GM12873 (cell line): Measurements from ENCODE around the gene KAZN.

ENCODE experiments used
- TF ChIP-seq, protein P1 (sequence below): IDR thresholded peaks from 2 replicates; pipeline ENCODE4 v1.5.1; 2012; ENCODE audit warnings: low read depth, mild to moderate bottlenecking, moderate library complexity, low read length, control low read depth; ENCODE audit not compliant: insufficient read depth; ENCODE audit errors: missing control alignments

KAZN gene

GRCh38 chr1:14976256-14976655, 377.8 kb downstream of the KAZN start:
- TF ChIP-seq, protein P1, sequence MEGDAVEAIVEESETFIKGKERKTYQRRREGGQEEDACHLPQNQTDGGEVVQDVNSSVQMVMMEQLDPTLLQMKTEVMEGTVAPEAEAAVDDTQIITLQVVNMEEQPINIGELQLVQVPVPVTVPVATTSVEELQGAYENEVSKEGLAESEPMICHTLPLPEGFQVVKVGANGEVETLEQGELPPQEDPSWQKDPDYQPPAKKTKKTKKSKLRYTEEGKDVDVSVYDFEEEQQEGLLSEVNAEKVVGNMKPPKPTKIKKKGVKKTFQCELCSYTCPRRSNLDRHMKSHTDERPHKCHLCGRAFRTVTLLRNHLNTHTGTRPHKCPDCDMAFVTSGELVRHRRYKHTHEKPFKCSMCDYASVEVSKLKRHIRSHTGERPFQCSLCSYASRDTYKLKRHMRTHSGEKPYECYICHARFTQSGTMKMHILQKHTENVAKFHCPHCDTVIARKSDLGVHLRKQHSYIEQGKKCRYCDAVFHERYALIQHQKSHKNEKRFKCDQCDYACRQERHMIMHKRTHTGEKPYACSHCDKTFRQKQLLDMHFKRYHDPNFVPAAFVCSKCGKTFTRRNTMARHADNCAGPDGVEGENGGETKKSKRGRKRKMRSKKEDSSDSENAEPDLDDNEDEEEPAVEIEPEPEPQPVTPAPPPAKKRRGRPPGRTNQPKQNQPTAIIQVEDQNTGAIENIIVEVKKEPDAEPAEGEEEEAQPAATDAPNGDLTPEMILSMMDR, result no peak

DNA sequence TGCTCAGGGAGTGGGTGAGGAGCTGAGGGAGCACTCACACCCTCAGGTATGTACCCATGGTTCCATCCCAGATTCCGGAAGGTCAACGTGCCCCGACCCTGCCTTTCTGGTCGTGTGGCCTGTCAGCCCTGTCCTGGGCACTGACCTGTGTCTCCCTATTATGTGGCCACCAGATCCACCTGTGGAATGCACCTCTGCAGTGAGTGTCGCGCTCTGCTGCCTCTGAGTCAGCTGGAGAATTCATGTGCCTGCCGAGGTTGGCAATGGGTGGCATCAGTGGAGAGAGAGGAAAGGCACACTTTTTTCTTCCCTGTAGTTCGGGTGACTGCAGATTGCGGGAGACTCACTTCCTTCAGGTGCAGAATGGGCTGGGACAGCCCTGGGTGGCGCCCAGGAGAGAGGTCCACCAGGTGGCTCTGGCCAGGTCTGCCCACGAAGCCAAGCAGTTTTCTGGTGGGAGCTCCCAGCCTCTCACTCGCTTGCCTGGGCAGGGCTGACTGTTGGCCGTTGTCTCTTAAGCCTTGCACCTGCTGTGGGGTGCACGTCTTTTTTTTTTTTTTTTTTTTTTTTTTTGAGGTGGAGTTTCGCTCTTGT, 378.9 kb downstream of the KAZN start:
- TF ChIP-seq, protein P1, result no peak

- TF ChIP-seq, protein P1, result no peak
These were observed 382.2 kb downstream of the KAZN start for GRCh38 chr1:14980621-14981218.

DNA sequence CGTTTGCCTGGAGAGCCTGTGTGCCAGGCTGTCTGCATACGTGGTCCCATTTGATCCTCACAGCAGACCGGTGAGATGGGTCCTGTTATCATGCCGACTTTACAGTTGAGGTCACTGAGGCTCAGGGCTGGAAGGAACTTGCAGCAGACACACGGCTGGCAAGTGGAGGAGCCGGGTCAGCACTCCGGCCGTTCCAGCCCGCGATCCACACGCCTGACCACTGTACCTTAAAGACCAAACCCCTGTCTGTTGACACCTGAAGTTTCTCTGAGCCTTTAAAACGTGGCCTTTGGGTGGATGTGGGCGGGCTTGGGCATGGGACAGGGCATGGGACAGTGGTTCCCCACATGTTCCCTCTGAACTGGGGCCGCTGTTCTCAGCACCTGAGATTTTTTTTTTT, 383.5 kb downstream of the KAZN start:
- TF ChIP-seq, protein P1, result no peak

- TF ChIP-seq, protein P1, result peak; percentile 10
These were observed 384.8 kb downstream of the KAZN start for GRCh38 chr1:14983277-14983676.

DNA sequence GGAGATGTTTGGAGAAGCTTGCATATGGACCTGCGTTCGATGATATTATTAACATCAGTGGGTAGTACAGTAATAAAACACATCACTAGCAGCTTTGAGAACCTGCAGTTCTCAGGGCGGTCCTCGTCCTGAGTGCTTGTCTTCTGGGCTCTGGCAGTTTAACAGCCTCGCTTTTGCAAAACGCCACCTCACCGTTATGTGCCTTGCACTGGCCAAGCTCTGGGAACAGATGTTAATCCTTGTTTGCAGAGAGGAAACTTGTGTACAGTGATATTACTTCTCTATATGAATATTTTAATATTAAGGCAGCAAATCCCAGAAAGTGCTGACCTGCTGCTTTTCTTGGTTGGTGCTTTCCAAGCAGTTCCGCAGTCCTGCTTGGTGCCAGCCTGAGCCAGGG, 387.7 kb downstream of the KAZN start:
- TF ChIP-seq, protein P1, result no peak

GRCh38 chr1:14987829-14988603, 389.5 kb downstream of the KAZN start:
- TF ChIP-seq, protein P1, result no peak
